ENCODE data around the gene ATP5MC2.

ATP5MC2 gene

DNA sequence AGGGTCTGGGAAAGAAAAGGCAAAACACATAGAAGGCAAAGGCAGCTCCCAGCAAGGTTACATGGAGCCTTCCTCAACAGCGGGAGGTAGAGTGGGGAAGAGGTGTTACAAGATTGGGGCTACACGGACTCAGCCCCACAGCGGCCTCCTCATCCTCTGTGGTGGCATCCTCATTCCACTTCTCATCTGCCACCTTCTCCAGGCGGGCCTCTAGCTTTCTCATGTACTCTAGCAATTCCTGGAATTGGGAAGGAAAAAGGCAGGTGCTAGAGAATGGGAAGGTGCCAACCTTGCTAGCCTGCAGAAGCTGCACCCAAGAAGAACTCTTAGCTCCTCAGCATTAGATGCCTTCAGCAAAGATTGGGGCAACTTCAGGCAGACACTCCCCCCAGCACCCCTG is 38.1 kb upstream of the ATP5MC2 start:
- Histone ChIP-seq H3K9me3 (no peaks in the 10 kb centered on the region), H3K27ac (no peak overlapping the region), H3K4me3 (ENCODE audit: low read depth in 1 of 2, low read length in 1 of 2) (no peak overlapping the region), H3K4me1 (ENCODE audit: control insufficient read depth in 1 of 2, insufficient read depth in 1 of 2, low read depth in 1 of 2, low read length in 1 of 2) (no peaks in the 10 kb centered on the region), H3K27me3 (peaks cover 9% of the 10 kb centered on the region), H3K36me3 (peaks cover 87% of the 10 kb centered on the region)
- TF ChIP-seq, protein P1, sequence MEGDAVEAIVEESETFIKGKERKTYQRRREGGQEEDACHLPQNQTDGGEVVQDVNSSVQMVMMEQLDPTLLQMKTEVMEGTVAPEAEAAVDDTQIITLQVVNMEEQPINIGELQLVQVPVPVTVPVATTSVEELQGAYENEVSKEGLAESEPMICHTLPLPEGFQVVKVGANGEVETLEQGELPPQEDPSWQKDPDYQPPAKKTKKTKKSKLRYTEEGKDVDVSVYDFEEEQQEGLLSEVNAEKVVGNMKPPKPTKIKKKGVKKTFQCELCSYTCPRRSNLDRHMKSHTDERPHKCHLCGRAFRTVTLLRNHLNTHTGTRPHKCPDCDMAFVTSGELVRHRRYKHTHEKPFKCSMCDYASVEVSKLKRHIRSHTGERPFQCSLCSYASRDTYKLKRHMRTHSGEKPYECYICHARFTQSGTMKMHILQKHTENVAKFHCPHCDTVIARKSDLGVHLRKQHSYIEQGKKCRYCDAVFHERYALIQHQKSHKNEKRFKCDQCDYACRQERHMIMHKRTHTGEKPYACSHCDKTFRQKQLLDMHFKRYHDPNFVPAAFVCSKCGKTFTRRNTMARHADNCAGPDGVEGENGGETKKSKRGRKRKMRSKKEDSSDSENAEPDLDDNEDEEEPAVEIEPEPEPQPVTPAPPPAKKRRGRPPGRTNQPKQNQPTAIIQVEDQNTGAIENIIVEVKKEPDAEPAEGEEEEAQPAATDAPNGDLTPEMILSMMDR (IDR thresholded peaks at IDR 0.05), result no peak

DNA sequence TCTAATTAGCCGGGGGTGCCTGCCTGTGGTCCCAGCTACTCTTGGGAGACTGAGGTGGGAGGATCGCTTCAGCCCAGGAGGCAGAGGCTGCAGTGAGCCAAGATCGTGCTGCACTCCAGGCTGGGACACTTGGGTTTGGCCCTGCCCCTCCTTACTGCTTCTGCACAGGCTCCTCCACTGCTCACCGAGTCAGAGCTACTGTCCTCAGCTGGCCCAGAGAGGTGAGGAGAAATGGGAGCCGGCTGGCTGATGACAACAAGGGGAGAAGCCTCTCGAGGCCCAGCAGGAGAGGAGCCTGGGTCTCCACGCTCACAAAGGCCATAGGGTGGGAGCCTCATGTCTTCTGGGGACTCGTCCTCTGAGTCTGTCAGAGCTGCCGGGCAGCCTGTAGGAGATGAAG is 37.6 kb upstream of the ATP5MC2 start:
- Histone ChIP-seq H3K27me3 (peaks cover 14% of the 10 kb centered on the region), H3K9me3 (no peaks in the 10 kb centered on the region), H3K4me1 (ENCODE audit: control insufficient read depth in 1 of 2, insufficient read depth in 1 of 2, low read depth in 1 of 2, low read length in 1 of 2) (no peaks in the 10 kb centered on the region), H3K27ac (no peak overlapping the region), H3K4me3 (ENCODE audit: low read depth in 1 of 2, low read length in 1 of 2) (no peak overlapping the region), H3K36me3 (peaks cover 83% of the 10 kb centered on the region)
- TF ChIP-seq, protein P1 (IDR thresholded peaks at IDR 0.05), result no peak

DNA sequence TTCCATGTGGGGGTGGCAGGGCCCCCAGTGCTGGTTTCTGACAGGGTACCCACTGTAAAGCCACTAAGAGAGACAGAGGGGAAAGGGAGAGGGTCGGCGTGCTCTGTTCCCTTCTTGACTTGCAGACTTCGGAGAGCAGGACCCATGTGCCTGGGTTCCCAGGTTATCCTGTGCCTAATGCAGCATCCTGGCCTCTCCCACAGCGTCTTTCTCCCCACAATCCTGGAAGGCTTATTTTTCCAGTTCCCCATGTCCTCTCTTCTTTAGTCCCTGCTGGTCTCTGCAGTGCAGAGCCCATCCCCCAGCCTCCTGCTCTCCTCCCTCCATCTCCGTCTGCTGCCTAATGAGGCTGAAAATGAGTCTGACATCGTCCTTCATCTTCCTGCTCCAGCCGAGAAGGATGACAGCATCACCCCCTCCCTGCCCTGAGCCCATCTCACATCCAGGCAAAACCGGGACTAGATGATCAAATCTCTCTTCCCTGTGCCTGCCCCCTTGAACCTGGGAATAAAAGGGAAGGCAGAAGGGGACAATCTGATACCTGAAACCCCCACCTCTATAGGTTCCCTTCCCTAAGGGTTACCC is 36.3 kb upstream of the ATP5MC2 start:
- no peaks in the 10 kb centered on the region for H3K9me3 ChIP-seq
- peaks cover 28% of the 10 kb centered on the region for H3K27me3 ChIP-seq
- TF ChIP-seq, protein P1 (IDR thresholded peaks at IDR 0.05), result no peak
- H3K4me1 ChIP-seq (ENCODE audit: control insufficient read depth in 1 of 2, insufficient read depth in 1 of 2, low read depth in 1 of 2, low read length in 1 of 2), result no peaks in the 10 kb centered on the region
- H3K36me3 ChIP-seq, result peaks cover 69% of the 10 kb centered on the region
- H3K27ac ChIP-seq, result no peak overlapping the region
- no peak overlapping the region for H3K4me3 ChIP-seq (ENCODE audit: low read depth in 1 of 2, low read length in 1 of 2)

DNA sequence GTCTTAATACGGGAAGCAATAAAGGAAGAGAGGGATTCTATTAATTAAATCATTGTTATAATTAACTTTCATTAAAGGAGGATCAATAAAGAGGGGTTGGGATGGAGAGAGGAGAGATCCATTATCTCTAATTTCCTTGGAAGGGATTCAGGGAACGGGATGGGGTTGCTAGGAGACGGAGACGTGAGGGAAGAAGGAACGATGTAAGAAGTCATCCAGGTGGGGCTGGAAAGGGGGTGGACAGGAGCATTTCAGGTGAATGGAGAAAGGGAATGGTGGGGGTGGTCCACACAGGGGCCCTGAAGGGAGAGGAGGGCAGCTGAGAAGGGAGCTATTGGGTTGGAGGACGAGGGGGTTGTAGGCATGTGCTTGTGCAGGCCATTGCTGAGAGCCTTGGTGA is 34.2 kb upstream of the ATP5MC2 start:
- no peaks in the 10 kb centered on the region for H3K9me3 ChIP-seq
- H3K27ac ChIP-seq, result no peak overlapping the region
- TF ChIP-seq, protein P1 (IDR thresholded peaks at IDR 0.05), result no peak
- H3K4me3 ChIP-seq (ENCODE audit: low read depth in 1 of 2, low read length in 1 of 2), result no peak overlapping the region
- H3K27me3 ChIP-seq, result peaks cover 49% of the 10 kb centered on the region
- no peaks in the 10 kb centered on the region for H3K4me1 ChIP-seq (ENCODE audit: control insufficient read depth in 1 of 2, insufficient read depth in 1 of 2, low read depth in 1 of 2, low read length in 1 of 2)
- peaks cover 48% of the 10 kb centered on the region for H3K36me3 ChIP-seq

DNA sequence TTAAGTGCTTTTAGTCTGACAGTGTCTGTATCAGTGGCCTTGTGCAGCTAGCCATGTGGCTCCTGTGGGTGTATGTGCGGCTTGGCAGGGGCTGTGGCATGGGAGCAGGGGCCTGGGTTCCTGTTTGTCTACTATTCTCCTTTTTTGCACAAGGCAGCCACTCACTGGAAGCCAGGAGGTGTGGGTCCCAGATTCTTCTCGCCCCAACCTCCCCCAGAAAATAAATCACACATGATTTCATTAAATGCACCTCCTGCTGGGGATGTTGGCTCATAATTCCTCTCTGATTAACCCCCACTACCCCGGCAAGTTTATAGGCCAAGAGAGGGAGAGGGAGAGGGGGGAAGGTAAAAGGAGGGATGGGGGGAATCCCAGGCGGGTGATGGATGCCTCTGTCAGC is 33.8 kb upstream of the ATP5MC2 start:
- Histone ChIP-seq H3K4me1 (ENCODE audit: control insufficient read depth in 1 of 2, insufficient read depth in 1 of 2, low read depth in 1 of 2, low read length in 1 of 2) (no peaks in the 10 kb centered on the region), H3K27me3 (peaks cover 53% of the 10 kb centered on the region), H3K4me3 (ENCODE audit: low read depth in 1 of 2, low read length in 1 of 2) (no peak overlapping the region), H3K36me3 (peaks cover 44% of the 10 kb centered on the region), H3K9me3 (no peaks in the 10 kb centered on the region), H3K27ac (no peak overlapping the region)
- TF ChIP-seq, protein P1 (IDR thresholded peaks at IDR 0.05), result no peak

DNA sequence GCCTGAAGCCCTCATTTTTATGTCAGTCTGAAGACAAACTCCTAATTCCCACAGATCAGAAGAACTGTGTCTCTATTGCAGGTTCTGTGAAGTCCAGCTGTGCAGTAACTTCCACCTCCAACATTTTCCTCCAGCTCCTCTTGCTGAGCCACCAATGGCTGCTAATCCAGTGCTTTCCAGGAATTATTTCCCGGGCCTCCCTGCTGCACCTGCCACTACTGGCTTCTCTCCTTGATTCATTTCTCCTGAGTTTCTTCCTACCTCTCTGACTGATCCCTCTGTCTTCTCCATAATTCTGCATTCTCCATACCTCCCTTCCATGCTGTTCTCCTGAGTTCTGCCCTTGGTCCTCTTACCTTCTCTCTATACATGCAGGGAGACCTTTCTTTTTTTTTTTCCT is 30.2 kb upstream of the ATP5MC2 start:
- Histone ChIP-seq H3K4me1 (ENCODE audit: control insufficient read depth in 1 of 2, insufficient read depth in 1 of 2, low read depth in 1 of 2, low read length in 1 of 2) (no peaks in the 10 kb centered on the region), H3K27ac (no peak overlapping the region), H3K9me3 (no peaks in the 10 kb centered on the region), H3K4me3 (ENCODE audit: low read depth in 1 of 2, low read length in 1 of 2) (no peak overlapping the region), H3K36me3 (peaks cover 10% of the 10 kb centered on the region), H3K27me3 (peaks cover 89% of the 10 kb centered on the region)
- TF ChIP-seq, protein P1 (IDR thresholded peaks at IDR 0.05), result no peak

All from neutrophil (primary cell).